NCI-H1048 (cell line): ENCODE results near the gene GSN.
A peak's percentile ranks its signal among the peaks of the same experiment; 100 is the strongest.

Source experiments
- DNase-seq: peaks from one replicate; lab custom pipeline; 2025; lab: John Stamatoyannopoulos, UW

The GSN gene

DNA sequence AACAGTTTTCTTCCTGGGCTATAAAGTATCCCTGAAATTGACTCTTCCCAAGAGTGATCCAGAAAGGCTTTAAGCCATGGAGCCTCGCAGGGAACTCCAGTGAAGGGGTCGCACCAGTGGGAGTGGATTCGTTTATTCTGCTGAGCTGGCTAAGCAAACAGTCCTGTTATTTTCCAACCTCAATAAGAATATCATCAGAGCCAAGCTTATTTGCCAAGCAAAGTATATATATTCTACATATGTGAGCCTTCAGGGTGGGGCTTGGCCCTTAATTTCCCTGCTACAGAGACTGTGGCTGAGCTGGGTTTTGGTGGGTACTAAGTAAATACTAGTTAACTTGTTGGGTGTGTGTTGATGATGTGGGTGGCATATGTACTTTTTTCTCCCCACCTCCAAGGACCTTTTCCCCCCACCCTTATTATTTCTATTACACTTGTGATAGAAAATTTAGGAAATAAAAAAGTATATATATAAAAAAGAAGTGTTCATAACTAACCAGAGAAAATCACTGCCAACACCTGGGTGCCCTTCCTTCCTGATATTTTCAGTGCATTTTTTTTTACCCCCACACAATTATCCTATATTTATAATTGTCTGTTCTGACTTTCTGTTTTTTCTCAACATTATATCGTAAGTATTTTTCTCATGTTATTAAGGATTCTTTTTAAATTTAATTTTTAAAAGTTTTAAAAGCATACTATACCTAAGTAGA lies 5.3 kb downstream of the GSN start:
- DNase-seq: no peak

DNA sequence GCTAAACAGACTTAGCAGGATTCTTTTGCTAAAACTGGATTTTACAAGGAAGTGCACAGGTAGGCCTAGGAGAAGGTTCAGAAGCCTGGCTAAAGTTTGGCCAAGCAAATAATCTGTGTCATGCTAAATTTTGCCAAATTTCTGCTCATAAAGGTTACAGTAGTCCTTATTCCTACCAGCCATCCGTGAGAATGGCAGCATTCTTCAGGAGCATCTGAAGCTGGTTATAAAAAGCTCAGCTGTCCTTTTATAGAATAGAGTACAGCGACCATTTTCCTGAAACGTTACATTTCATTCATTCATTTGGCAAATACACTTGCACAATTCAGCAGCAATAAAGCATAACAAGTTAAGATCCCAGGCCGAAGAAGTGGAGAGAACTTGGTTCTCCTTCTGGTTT lies 6.9 kb downstream of the GSN start:
- DNase-seq: no peak

DNA sequence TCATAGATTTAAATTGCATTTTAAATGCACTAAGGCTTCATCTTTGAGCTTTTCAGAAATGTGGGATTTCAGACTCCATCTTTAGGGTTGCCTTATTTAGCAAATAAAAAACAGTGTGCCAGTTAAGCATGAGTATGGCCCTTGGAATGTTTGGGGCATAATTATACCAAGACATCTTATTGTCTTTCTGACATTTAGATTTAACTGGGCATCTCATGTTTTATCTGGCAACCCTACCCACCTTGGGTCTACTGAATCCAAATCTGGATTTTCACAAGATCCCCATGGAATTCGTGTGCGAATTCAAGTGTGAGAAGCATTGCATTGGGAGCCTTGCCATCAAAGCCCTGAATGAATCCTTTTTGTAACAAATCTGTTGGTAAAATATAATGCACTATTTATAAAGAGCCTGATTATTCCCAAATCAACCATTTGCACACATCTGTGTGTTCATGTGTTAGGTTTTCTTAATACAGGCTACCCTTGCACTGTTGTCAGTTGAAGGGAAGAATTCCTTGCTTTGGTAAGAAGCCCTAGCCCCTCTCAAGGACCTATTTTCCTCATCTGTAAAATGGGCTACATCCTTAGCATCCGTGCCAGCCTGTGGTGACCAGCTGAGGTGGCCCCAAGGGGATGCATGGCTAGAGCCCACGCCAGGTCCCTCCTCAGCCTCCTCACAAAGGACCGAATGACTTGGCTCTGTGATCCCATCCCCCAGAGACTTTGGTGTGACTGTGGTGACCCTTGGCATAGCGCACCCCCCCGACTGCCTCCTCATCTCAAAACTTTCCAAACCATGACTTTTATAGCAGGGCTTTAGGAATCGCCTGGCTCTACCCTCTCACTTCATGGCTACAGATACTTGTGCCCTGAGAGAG lies 8.1 kb downstream of the GSN start:
- DNase-seq: no peak

DNA sequence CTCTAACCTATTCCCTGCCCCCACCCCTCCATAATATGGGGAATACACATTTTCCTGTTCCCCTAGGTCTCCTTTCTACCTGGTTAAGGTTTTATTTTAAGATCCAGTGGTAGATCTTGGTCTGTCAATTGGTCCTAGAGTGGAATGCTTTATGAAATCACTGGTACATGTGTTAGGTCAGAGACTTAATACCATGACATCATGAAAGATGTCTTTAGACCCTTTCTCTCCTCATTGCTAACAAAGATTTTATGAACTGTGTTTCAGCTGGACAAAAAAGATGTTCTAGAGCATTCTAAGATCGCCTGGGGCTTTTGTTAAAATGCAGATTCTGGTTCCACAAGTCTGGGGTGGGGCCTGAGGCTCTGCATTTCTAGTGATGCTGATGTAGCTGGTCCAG lies 9.1 kb downstream of the GSN start:
- no peak for DNase-seq

DNA sequence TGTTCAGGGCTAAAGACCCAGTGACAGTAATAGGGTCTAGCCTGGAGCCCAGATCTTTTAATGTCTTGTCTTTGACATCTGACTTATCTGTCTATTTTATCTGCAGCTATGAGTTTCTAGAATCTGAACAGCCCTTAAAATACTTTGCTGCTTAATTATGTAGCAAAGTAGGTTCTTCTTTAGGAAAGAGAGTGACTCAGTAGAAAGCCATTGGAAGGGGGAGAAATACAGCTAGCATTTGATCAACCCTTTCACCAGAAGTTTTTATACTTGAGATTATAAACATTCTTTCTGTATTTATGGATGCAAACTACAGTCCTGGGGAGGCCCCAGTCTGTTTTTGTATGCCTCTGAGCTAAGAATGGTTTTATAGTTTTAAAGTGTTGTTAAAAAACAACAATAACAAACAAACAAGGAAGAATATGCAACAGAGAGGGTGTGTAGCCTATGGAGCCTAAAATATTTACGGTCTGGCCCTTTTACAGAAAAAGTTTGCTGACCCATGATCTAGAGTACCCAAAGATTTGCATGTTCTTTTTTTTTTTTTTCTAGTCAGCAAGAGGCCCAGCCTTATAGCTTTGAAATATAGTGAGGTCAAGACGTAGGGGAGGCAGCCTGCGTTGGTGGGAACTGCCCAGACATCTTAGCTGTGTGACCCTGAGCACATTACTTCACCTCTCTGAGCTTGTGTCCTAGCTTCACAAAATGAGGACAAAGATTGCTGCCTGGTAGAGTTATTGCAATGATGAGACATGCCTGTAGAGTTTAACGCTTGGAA lies 9.7 kb downstream of the GSN start:
- DNase-seq: no peak

DNA sequence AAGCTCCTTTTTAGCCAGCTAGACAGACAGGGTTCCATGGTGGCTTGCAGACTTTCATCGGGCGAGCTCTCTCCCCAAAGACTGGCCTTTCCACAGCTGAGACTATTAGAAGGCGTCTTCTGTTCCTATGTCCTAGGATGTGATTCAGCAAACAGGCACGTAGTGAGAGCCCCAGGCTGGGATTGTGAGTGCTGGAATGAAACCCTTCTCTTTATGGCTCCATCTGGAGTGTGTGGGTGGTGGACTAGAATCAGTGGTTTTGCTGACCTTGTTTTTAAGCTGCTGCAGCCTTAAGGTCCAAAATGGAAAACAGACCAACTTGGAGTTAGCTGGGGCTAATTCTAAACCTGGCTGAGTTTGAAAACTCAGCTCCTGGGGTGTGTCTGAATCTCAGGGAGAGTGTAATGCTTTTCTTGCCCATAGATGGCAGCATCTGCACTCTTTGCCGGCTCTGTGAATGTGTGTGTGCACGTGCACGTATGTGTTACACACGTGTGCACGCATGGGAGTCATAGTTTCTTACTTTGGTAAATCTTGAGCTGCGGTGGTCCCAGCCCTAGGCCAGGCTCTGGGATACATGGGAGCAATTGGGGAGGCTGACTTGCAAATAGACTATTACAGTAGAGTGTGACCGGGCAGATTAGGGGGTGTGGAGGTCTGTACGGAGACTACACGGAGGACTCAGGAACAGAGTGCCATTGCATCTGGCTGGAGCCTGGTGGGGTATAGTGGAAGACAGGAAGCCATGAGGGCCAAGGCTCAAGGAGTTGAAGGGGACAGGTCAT lies 10.7 kb downstream of the GSN start:
- peak; percentile 31 for DNase-seq

DNA sequence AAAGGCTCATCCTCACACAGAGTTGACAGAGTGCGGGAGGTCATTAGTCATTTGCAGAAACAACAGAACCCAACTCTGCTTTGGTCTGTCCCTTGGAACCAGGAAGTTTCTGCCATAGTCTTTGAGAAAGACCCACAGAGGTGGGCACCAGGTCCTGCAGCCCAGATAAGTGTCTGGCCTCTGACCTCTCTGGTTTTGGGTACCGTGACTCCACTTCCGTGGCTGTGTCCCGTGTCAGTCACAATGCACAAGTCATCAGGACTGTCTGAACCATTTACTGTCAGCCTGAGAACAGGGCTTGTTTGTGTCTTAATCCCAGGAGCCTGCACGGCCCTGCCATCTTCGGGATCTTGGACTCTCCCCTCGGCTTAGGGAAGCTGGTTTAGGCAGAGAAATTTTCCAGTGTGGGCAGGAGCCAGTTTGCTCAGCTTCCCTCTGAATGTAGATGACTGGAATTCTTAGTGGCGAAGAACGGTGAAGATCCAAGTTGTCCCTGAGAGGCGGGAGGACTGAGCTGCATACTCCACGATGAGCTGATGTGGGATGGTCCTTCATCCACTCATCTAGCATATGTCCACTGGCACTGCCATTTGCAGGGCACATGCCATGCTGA lies 11.9 kb downstream of the GSN start:
- no peak for DNase-seq

DNA sequence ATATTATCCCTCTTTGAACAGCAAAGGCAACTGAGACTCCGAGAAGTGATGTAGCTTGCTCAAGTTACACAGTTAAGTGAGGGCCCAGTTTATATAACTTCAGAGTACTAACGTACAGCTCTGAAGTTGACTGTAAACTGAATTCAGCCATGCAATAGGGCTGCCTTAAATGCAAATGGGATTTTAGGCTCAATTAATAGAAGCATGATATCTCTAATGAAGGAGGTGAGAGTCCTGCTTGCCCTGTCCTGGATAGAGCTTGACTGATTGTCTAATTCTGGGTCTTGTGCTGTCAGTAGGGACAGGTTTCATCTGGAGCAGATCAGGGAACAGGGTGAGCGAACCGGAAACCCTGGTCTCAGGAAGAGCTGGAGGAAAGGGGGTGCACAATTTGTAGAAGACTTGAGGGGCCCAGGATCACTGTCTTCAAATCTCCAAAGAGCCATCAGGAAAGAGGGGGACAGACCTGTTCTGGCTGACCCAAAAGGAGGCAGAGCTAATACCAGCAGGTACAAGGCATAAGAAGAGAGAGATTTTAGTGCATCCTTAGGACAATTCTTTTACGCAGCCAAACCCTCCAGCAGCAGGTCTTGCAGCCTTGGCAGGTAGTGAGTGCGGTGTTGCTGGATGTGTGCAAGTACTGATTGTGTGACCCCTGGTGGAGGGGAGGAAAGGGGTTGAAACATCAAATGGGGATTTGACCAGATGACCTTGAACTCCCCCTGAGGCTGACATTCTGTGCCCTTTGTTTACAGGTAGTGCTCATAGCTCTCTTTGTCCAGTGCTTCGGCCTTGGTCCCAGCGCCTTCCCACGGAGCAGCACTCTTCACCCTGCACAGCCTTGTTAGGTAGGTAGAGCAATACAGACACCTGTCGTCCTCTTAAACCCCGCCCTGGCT lies 13.0 kb downstream of the GSN start:
- no peak for DNase-seq

DNA sequence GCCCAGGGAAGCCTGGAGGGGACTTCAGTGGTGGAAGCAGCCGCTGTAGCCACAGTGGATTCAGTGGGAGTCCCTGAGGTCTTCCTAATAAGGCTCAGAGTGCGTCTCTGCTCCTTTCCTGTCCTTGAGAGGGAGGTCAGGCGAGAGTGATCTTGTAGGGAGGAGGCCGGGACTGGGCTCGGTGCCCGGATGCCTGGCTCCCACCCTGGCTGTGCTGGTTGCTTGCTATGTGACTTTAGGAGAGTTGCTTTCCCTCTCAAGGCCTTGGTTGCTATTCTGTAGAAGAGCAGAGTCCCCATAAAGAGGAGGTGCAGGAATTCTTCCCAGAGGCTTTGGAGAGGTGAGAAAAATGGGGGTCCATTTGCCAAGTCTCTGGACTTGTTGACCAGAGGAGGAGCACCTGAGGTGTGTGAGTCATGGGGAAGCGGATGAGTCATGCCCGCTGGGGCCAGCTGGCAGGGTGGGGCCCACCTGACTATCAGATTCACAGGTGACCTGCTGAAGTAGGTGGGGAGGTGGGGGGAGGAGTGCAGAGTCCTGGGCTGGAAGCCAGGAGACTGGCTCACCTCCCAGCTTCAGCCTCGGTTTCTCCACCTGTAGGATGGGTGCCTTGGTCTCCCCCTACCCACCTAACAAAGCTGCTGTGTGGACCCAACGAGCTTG lies 13.8 kb downstream of the GSN start:
- DNase-seq: no peak

DNA sequence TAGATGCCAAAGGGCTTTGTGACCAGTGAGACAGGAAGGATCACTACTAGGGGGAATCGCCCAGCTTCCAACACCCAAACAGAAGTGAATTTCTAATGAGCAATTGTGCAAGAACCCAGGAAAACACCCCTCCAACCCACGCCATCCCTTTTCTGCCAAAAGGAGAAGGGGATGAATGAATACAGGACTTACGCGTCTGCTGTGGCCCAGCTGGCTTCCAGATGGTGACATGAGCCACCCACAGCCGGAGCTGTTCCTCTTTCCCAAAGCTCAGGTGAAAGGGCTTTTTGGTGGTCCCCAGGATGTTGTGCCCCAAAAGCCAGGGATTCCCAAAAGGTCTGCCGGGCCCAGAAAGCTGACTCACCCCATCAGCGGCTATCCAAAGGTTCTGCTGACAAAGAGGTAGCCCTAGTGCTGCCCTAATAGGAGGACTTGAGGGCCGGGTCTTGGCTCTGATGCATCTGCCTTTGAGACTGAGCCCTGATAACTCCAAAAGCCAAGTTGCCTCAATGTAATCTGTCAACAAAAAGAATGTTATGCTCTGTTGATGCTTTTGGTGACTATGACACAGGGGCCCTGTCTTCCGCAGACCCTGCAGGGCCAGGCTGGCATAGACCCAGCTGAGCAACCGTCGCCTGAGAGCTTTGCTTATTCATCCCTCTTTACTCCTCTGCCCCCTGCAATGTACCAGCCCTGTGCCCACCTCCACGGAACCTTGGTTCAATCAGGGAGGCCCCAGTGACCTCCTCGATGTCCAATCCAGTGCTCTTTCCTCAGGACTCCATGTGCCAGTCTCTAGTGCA lies 14.5 kb downstream of the GSN start:
- DNase-seq: no peak

DNA sequence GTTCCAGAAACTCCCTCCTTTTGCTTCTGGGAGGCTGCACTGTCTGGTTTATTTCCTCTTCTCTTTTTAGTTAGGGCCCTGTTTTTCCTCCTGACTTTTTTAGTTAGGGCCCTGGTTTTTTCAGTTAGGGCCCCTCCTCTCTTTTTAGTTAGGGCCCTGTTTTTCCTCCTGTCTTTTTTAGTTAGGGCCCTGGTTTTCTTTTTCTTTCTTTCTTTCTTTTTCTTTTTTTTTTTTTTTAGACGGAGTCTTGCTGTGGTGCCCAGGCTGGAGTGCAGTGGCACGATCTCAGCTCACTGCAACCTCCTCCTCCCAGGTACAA lies 15.1 kb downstream of the GSN start:
- no peak for DNase-seq

DNA sequence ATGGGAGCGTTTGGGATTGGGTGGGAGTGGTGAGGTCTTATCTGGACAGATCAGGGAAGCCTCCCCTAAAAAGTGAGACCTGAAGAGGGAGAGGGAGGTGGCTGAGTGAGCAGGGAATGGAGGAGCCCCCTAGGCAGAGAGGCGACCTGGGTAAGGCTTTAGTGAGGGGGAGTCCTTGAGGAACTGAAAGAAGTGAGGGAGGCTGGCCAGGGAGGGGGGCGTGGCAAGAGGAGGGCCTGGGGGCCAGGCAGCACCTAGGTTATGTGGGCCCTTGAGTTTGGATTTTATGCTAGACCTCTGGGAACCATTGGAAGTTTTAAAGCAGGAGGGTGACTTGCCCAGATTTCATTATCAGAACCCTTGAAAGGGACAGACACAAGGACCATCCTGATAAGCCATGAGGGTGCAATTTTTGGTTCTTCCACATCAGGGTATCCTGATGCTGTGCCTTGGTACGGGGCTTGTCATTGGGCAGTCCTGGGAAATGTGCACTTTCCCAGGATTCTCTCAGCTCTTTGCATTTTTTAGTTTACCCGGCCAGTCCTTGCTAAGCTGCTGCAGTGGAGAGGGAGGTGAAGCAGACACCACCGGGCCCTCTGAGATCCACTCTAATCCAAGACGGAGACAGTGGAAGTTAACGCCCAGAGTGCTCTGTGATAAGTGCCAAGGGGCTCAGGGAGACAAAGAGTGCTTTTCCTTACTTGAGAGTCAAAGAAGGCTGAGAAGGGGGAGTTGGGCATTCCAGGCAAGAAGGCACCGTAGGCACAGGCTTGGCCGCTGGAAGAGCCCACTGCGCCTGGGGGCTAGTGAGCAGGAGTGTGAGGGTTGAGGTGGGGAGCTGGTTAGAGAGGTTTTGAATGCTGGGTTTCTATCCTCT lies 16.1 kb downstream of the GSN start:
- DNase-seq: no peak

DNA sequence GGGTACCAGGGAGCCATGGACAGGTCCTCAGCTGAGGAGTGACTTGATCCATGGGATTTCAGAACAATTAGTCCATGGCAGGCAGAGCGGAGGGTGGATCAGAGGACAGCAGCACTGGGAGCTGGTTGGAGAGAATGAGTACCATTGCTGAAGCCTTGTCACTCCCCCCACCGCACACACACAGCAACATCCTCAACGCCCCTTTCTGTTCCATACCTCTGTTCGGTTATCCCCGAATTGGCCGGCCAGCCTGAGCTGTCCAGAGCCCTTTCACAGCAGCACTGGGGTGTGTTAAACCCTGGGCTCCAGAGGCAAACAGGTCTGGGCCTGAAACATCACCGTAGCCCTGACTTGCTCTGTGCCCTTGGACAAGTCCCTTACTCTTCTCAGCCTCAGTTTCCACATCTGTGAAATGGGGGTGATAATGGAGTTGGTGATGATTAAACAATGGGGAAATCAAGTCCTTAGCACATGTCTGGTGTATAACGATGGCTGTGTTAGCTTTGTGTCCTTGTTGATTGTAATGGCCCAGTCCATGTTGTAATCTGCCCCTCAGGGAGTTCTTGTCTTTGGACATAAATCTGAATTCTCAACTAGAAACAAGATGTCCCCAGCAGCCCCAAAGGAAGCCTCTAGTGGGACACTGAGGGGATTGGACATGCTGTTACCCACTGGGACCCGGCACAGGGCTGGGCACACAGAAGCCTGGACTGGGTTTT lies 16.9 kb downstream of the GSN start:
- no peak for DNase-seq

DNA sequence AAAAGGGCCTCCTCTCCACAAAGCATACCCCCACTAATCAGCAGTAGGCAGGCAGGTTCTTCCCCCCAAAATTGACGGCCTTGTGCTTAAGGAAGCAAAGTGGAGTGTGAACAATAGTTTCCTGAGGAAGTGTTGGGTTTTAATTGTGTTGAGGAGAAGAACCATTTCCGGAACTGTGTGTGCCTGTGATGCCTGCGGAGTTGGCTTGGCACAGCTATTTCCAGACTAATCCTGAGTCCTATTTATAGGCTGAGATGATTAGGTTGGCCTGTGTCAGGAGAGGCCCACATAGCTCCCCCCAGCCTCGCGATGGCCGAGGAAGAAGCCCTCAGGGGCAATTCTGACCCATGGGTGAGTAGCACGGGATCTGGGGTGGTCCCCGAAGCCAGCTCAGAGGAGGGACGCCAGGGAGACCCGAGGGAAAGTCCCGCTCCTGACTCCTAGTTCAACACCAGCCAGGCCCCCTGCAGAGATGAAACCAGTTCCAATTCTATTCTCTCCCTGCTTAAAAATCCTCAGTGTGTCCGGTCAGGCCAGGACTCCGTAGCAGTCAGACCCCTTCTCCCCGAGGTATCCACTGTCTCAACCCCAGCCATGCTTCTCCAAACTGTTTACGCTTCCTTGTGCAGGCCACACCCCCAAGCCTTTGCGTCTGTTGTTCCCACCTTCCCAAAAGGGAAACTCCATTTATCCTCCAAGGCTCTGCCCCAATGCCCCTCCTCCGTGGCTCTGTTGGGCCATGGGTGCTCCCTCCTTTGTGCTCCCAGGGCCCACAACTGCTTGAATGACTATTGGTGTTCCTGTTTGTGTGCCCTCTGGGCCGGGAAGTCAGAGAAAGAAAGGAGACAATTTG lies 18.1 kb downstream of the GSN start:
- DNase-seq: no peak

DNA sequence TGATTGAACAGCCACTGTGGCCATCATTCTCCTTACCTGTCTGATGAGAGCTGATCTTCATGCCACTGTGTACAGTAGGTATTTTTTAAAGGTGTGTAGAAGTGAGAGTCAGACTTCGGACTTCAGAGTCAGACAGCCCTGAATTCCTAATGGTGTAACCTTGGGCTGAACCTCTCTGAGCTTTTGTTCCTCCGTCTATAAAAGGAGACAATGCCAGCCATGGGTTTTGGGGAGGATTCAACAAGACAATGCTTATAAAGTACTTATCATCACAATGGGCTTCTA lies 18.7 kb downstream of the GSN start:
- DNase-seq: no peak

DNA sequence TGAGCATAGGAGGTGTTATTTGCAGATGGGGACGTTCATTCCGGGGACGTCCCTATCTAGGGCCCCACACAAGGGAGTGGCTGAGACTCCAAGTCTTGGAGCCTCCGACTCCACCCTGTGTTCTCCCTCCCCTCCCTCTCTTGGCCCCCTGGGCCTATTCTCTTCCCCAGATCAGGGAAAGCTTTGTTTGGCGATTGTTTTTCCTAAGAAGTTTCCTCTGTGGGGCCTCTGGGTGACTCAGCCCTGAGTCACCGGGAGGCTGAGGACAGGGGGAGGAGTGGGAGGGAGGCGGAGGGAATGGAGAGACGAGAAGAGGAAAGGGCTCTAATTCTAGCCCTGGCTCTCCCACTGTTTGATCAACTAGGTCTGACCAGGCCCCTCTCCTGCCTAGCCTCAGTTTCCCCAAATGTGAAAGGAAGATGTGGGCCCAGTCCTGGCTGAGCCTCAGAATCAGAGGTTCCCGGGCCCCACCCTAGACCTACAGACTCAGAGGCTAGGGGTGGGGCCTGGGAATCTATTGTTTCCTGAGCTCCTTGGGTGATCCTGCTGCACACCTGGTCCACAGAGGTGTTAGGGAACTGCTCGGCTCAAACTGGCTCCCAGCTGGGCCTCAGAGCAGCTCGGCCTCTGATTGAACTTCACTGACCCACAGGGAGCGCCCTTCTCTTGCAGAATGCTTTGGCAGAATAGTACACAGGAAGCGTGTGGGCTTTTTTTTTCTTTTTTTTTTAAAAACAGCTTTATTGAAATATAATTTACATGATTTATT lies 19.2 kb downstream of the GSN start:
- no peak for DNase-seq
